Measurements from ENCODE around the gene ANGPTL8. TPM values are rescaled to one million over a fixed set of nuclear protein-coding genes. Genes with fewer than 3 reads are reported as not detected.
A peak's percentile ranks its signal among the peaks of the same experiment; 100 is the strongest.

ANGPTL8 gene
- total and polyA plus RNA-seq, 2 of the 13 experiments (the other 11 are each of a cell fraction or from before 2014, with no cell fraction given), result 27.3 to 243 TPM

GRCh38 chr19:11197291-11198174, 41.9 kb upstream of the ANGPTL8 start, which contains the start of gene KANK2 (continued):
- TF ChIP-seq, protein P1, sequence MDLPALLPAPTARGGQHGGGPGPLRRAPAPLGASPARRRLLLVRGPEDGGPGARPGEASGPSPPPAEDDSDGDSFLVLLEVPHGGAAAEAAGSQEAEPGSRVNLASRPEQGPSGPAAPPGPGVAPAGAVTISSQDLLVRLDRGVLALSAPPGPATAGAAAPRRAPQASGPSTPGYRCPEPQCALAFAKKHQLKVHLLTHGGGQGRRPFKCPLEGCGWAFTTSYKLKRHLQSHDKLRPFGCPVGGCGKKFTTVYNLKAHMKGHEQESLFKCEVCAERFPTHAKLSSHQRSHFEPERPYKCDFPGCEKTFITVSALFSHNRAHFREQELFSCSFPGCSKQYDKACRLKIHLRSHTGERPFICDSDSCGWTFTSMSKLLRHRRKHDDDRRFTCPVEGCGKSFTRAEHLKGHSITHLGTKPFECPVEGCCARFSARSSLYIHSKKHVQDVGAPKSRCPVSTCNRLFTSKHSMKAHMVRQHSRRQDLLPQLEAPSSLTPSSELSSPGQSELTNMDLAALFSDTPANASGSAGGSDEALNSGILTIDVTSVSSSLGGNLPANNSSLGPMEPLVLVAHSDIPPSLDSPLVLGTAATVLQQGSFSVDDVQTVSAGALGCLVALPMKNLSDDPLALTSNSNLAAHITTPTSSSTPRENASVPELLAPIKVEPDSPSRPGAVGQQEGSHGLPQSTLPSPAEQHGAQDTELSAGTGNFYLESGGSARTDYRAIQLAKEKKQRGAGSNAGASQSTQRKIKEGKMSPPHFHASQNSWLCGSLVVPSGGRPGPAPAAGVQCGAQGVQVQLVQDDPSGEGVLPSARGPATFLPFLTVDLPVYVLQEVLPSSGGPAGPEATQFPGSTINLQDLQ (CRISPR knock-in tag; IDR thresholded peaks at IDR 0.05), result no peak
- TF ChIP-seq, protein P2, sequence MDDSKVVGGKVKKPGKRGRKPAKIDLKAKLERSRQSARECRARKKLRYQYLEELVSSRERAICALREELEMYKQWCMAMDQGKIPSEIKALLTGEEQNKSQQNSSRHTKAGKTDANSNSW (CRISPR knock-in tag; IDR thresholded peaks at IDR 0.05; ENCODE audit: borderline replicate concordance), result no peak
- TF ChIP-seq ATF1 (CRISPR knock-in tag; IDR thresholded peaks at IDR 0.05) (no peak), SKI (IDR thresholded peaks at IDR 0.05; ENCODE audit: partially characterized antibody) (no peak), IKZF4 (CRISPR knock-in tag; IDR thresholded peaks at IDR 0.05; ENCODE audit: borderline replicate concordance, low read depth, not compliant biosample characterization) (no peak), ZNF510 (CRISPR knock-in tag; IDR thresholded peaks at IDR 0.05; ENCODE audit: low read depth) (no peak), MTF1 (CRISPR knock-in tag; IDR thresholded peaks at IDR 0.05) (no peak), ZNF296 (CRISPR knock-in tag; conservative IDR thresholded peaks at IDR 0.05) (no peak), NFYB (CRISPR knock-in tag; IDR thresholded peaks at IDR 0.05) (no peak), GTF2F1 (IDR thresholded peaks at IDR 0.05; ENCODE audit: low read length) (no peak), IKZF1 (IDR thresholded peaks at IDR 0.05) (no peak), MTA3 (CRISPR knock-in tag; IDR thresholded peaks at IDR 0.05) (no peak), U2AF2 (IDR thresholded peaks at IDR 0.05; ENCODE audit: low read depth, low read length) (no peak), ZNF44 (CRISPR knock-in tag; IDR thresholded peaks at IDR 0.05) (no peak), JARID2 (CRISPR knock-in tag; IDR thresholded peaks at IDR 0.05; ENCODE audit: insufficient replicate concordance) (no peak), HNRNPK (IDR thresholded peaks at IDR 0.05; ENCODE audit: low read depth, low read length, poor library complexity, severe bottlenecking) (no peak), KLF16 (CRISPR knock-in tag; IDR thresholded peaks at IDR 0.05) (0 out of 4 replicates have a peak, but pooled peaks of 1 of the 2 experiments have one; percentile 25), RFX1 (IDR thresholded peaks at IDR 0.05) (no peak), KDM5B (CRISPR knock-in tag; IDR thresholded peaks at IDR 0.05; ENCODE audit: borderline replicate concordance) (peak; percentile 56; the same call in 1 of the 2 replicates), SRSF9 (IDR thresholded peaks at IDR 0.05; ENCODE audit: borderline replicate concordance, insufficient read depth, low read depth, low read length, poor library complexity, severe bottlenecking) (no peak)
- TF ChIP-seq, protein P3, sequence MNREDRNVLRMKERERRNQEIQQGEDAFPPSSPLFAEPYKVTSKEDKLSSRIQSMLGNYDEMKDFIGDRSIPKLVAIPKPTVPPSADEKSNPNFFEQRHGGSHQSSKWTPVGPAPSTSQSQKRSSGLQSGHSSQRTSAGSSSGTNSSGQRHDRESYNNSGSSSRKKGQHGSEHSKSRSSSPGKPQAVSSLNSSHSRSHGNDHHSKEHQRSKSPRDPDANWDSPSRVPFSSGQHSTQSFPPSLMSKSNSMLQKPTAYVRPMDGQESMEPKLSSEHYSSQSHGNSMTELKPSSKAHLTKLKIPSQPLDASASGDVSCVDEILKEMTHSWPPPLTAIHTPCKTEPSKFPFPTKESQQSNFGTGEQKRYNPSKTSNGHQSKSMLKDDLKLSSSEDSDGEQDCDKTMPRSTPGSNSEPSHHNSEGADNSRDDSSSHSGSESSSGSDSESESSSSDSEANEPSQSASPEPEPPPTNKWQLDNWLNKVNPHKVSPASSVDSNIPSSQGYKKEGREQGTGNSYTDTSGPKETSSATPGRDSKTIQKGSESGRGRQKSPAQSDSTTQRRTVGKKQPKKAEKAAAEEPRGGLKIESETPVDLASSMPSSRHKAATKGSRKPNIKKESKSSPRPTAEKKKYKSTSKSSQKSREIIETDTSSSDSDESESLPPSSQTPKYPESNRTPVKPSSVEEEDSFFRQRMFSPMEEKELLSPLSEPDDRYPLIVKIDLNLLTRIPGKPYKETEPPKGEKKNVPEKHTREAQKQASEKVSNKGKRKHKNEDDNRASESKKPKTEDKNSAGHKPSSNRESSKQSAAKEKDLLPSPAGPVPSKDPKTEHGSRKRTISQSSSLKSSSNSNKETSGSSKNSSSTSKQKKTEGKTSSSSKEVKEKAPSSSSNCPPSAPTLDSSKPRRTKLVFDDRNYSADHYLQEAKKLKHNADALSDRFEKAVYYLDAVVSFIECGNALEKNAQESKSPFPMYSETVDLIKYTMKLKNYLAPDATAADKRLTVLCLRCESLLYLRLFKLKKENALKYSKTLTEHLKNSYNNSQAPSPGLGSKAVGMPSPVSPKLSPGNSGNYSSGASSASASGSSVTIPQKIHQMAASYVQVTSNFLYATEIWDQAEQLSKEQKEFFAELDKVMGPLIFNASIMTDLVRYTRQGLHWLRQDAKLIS (CRISPR knock-in tag; IDR thresholded peaks at IDR 0.05), result no peak
- TF ChIP-seq, protein P4, sequence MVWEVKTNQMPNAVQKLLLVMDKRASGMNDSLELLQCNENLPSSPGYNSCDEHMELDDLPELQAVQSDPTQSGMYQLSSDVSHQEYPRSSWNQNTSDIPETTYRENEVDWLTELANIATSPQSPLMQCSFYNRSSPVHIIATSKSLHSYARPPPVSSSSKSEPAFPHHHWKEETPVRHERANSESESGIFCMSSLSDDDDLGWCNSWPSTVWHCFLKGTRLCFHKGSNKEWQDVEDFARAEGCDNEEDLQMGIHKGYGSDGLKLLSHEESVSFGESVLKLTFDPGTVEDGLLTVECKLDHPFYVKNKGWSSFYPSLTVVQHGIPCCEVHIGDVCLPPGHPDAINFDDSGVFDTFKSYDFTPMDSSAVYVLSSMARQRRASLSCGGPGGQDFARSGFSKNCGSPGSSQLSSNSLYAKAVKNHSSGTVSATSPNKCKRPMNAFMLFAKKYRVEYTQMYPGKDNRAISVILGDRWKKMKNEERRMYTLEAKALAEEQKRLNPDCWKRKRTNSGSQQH (CRISPR knock-in tag; IDR thresholded peaks at IDR 0.05; ENCODE audit: low read depth), result no peak

Measured in HepG2 (cell line).